Caco-2 (cell line): ENCODE results near the gene CDH10. TPM values are rescaled to one million over a fixed set of nuclear protein-coding genes. Genes with fewer than 3 reads are reported as not detected.

ENCODE experiments used
- BruUV-seq: library from RNA; stranded (reverse); fragments of 400-500 nt; replicated peaks from 2 replicates; lab custom pipeline; 2021; lab: Mats Ljungman, UMichigan
- CTCF ChIA-PET: fragments of 300-600 bp; sonication (Branson Sonifier 250); formaldehyde crosslinking; loops from one replicate; lab custom pipeline; 2022; ENCODE audit warnings: antibody characterized with exemption; lab: Charles Lee
- POLR2A ChIA-PET: fragments of 300-600 bp; sonication (Branson Sonifier 250); formaldehyde crosslinking; loops from one replicate; lab custom pipeline; 2022; ENCODE audit warnings: antibody characterized with exemption; lab: Charles Lee
- DNase-seq, 2 experiments: peaks; one replicate each; pipeline versions ENCODE4 v3.0.0 to v3.0.0-alpha.2; 2020 to 2022
- H3K27me3 ChIP-seq: replicated peaks from 2 replicates; pipeline ENCODE4 v1.6.0; 2011; ENCODE audit warnings: low read length; ENCODE audit not compliant: control insufficient read depth, insufficient read depth
- H3K36me3 ChIP-seq: 2 replicates; pipeline ENCODE4 v1.5.1; 2011; ENCODE audit warnings: low read length; ENCODE audit not compliant: control insufficient read depth, insufficient read depth
- H3K4me1 ChIP-seq: fragments of 250-450 bp; sonication (Bioruptor Pico); 2 replicates; pipeline ENCODE4 v1.5.1; 2020; ENCODE audit warnings: mild to moderate bottlenecking
- H3K4me3 ChIP-seq: 2 replicates; pipeline ENCODE4 v1.5.1; 2011; ENCODE audit warnings: low read depth, mild to moderate bottlenecking, control low read depth, low read length
- H3K9me3 ChIP-seq: fragments of 250-450 bp; sonication (Bioruptor Pico); 2 replicates; pipeline ENCODE4 v1.5.1; 2020; ENCODE audit warnings: mild to moderate bottlenecking, moderate library complexity
- H3K27ac Mint-ChIP-seq: one replicate; pipeline ENCODE4 v1.8.0; 2022; ENCODE audit warnings: mixed read lengths; ENCODE audit not compliant: unreplicated experiment
- H3K27me3 Mint-ChIP-seq: one replicate; pipeline ENCODE4 v1.8.0; 2022; ENCODE audit warnings: mixed read lengths; ENCODE audit not compliant: insufficient read depth, unreplicated experiment
- H3K36me3 Mint-ChIP-seq: one replicate; pipeline ENCODE4 v1.8.0; 2022; ENCODE audit warnings: mild to moderate bottlenecking, mixed read lengths; ENCODE audit not compliant: insufficient read depth, unreplicated experiment
- H3K4me1 Mint-ChIP-seq: one replicate; pipeline ENCODE4 v1.8.0; 2022; ENCODE audit warnings: low read depth, mixed read lengths; ENCODE audit not compliant: unreplicated experiment
- H3K4me3 Mint-ChIP-seq: one replicate; pipeline ENCODE4 v1.8.0; 2022; ENCODE audit warnings: mild to moderate bottlenecking, moderate library complexity, mixed read lengths; ENCODE audit not compliant: unreplicated experiment
- H3K9me3 Mint-ChIP-seq: one replicate; pipeline ENCODE4 v1.8.0; 2022; ENCODE audit warnings: mixed read lengths; ENCODE audit not compliant: unreplicated experiment
- intact Hi-C: fragments of 100-400 bp; cut with micrococcal nuclease; formaldehyde crosslinking; loops from one replicate; pipeline ENCODE4 v1.10.0; 2022; ENCODE audit not compliant: unreplicated experiment
- total RNA-seq: library from RNA; stranded (reverse); gene quantifications from 2 replicates; pipeline ENCODE4 v1.2.3, GENCODE V29; 2022
- TF ChIP-seq, protein P1 (sequence below), 2 experiments: fragments of 200-600 bp in 1 of 2; IDR thresholded peaks; 1 replicate in 1 of 2; 2 replicates in 1 of 2; pipeline versions ENCODE4 v1.5.1 to v1.8.0; 2011 to 2022; ENCODE audit warnings: antibody characterized with exemption in 1 of 2, control low read depth in 1 of 2, inconsistent platforms in 1 of 2, low read depth in 1 of 2, low read length in 1 of 2, mild to moderate bottlenecking in 1 of 2, moderate library complexity in 1 of 2; ENCODE audit not compliant: insufficient read depth in 1 of 2, severe bottlenecking in 1 of 2, unreplicated experiment in 1 of 2

Gene CDH10
- total RNA-seq, 1 experiment from 2014 or later = not detected

DNA sequence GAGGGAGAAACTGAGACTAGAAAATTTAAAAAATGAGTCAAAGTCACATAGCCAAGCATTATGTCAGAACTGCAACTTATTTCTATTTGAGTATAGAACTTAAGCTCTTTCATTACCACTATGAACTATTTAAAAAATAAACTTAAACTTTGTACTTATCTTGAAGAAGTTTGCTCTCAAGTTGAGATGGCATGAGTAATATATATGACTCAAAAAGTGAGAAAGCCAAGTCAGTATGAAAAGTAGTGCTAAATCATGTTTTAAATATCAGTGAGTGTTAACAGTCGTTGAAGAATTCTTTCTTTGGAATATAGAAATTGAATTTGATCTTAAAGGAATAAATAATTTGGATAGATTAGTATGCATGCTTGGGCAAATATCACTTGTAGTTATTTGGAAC, 36.3 kb upstream of the CDH10 start:
- ChIA-PET POLR2A (no interaction called here), CTCF (no interaction called here)

DNA sequence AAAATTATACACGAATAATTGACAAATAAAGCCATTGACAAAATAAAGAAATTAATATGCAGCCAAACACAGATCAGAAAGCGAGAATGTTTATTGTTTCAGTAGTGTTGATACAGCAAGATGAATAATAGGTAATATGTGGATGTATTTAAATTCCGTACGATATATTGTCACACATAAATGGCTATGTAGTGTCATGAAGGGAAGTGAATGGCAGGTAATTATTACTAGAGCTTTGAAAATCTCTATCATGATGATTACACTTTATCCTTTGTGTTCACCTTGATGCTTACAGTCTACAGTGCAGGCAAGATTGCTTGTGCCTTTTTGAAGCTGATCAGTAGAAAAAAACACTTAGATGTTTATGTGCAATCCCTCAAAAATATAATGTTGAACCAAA, 23.3 kb upstream of the CDH10 start:
- Histone ChIP-seq H3K36me3 (no peaks in the 10 kb centered on the region), H3K4me3 (no peak overlapping the region), H3K4me1 (no peaks in the 10 kb centered on the region), H3K9me3 (no peaks in the 10 kb centered on the region), H3K27me3 (no peaks in the 10 kb centered on the region)
- BruUV-seq = no TSS peak
- POLR2A ChIA-PET = no interaction called here
- TF ChIP-seq, protein P1, sequence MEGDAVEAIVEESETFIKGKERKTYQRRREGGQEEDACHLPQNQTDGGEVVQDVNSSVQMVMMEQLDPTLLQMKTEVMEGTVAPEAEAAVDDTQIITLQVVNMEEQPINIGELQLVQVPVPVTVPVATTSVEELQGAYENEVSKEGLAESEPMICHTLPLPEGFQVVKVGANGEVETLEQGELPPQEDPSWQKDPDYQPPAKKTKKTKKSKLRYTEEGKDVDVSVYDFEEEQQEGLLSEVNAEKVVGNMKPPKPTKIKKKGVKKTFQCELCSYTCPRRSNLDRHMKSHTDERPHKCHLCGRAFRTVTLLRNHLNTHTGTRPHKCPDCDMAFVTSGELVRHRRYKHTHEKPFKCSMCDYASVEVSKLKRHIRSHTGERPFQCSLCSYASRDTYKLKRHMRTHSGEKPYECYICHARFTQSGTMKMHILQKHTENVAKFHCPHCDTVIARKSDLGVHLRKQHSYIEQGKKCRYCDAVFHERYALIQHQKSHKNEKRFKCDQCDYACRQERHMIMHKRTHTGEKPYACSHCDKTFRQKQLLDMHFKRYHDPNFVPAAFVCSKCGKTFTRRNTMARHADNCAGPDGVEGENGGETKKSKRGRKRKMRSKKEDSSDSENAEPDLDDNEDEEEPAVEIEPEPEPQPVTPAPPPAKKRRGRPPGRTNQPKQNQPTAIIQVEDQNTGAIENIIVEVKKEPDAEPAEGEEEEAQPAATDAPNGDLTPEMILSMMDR (IDR thresholded peaks at IDR 0.05; ENCODE audit: insufficient read depth in 1 of 2, low read depth in 1 of 2, low read length in 1 of 2, severe bottlenecking in 1 of 2, unreplicated experiment in 1 of 2) = no peak
- H3K27me3 Mint-ChIP-seq = no peaks in the 10 kb centered on the region
- no peak overlapping the region for H3K27ac Mint-ChIP-seq
- H3K4me1 Mint-ChIP-seq = no peaks in the 10 kb centered on the region
- no peaks in the 10 kb centered on the region for H3K36me3 Mint-ChIP-seq
- CTCF ChIA-PET = no interaction called here
- no peak overlapping the region for H3K4me3 Mint-ChIP-seq
- intact Hi-C loops = no loop called here
- DNase-seq = no peak
- no peaks in the 10 kb centered on the region for H3K9me3 Mint-ChIP-seq

More for the DNA sequence above, 36.3 kb upstream of the CDH10 start:
- Histone ChIP-seq H3K9me3 (peaks cover 10% of the 10 kb centered on the region), H3K4me1 (no peaks in the 10 kb centered on the region), H3K36me3 (no peaks in the 10 kb centered on the region), H3K4me3 (no peak overlapping the region), H3K27me3 (no peaks in the 10 kb centered on the region)
- TF ChIP-seq, protein P1 (IDR thresholded peaks at IDR 0.05; ENCODE audit: insufficient read depth in 1 of 2, low read depth in 1 of 2, low read length in 1 of 2, severe bottlenecking in 1 of 2, unreplicated experiment in 1 of 2) = no peak
- BruUV-seq = no TSS peak
- Mint-ChIP-seq H3K4me3 (no peak overlapping the region), H3K27ac (no peak overlapping the region), H3K27me3 (no peaks in the 10 kb centered on the region), H3K4me1 (no peaks in the 10 kb centered on the region), H3K36me3 (no peaks in the 10 kb centered on the region), H3K9me3 (peaks cover 36% of the 10 kb centered on the region)
- intact Hi-C loops = no loop called here
- no peak for DNase-seq

DNA sequence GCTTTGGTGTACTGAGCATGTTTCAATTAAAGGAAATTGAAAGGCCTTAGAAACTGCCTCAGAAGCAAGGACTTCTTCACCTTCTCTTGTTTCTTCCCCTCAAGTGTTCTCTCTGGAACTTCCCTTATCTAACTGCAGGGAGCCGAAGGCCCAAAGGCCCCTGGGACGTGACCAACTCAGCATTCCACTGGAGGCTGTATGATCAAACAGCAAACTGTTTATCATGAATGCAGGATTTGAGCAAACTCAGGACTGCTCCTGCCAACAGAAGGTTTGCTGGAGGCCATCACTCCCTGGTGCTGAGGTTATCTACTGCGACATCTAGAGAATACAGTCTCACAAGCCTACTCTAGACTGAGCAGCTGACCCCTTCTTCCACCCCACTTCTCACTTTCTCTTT, 4.8 kb upstream of the CDH10 start:
- intact Hi-C loops = no loop called here
- no peaks in the 10 kb centered on the region for H3K36me3 ChIP-seq
- POLR2A ChIA-PET = no interaction called here
- no peak overlapping the region for H3K4me3 Mint-ChIP-seq
- TF ChIP-seq, protein P1 (IDR thresholded peaks at IDR 0.05; ENCODE audit: insufficient read depth in 1 of 2, low read depth in 1 of 2, low read length in 1 of 2, severe bottlenecking in 1 of 2, unreplicated experiment in 1 of 2) = no peak
- no peak overlapping the region for H3K27ac Mint-ChIP-seq
- no TSS peak for BruUV-seq
- no peaks in the 10 kb centered on the region for H3K27me3 ChIP-seq
- H3K9me3 Mint-ChIP-seq = peaks cover 10% of the 10 kb centered on the region
- H3K27me3 Mint-ChIP-seq = no peaks in the 10 kb centered on the region
- H3K36me3 Mint-ChIP-seq = no peaks in the 10 kb centered on the region
- H3K4me3 ChIP-seq = no peak overlapping the region
- CTCF ChIA-PET = no interaction called here
- no peak for DNase-seq
- H3K4me1 Mint-ChIP-seq = no peaks in the 10 kb centered on the region
- no peaks in the 10 kb centered on the region for H3K4me1 ChIP-seq
- no peaks in the 10 kb centered on the region for H3K9me3 ChIP-seq
